H1 (cell line): ENCODE data around the gene HOXB5. TPM values are rescaled to one million over a fixed set of nuclear protein-coding genes. Genes with fewer than 3 reads are reported as not detected.
A peak's percentile ranks its signal among the peaks of the same experiment; 100 is the strongest.

ENCODE experiments used
- CTCF ChIA-PET: fragments of 300-600 bp; sonication (Branson Sonifier 250); formaldehyde crosslinking; loops from one replicate; lab custom pipeline; 2021; ENCODE audit not compliant: partially characterized antibody; lab: Charles Lee
- POLR2A ChIA-PET: fragments of 300-600 bp; sonication (Branson Sonifier 250); formaldehyde crosslinking; loops from one replicate; lab custom pipeline; 2021; ENCODE audit warnings: inconsistent platforms; ENCODE audit not compliant: partially characterized antibody; lab: Charles Lee
- DNase-seq, 2 experiments: peaks; one replicate each; pipeline versions ENCODE4 v3.0.0 to v3.0.0-alpha.2; 2010 to 2022; ENCODE audit warnings: low spot score in 2 of 2, low read depth in 1 of 2, mixed read lengths in 1 of 2
- FAIRE-seq: peaks from 2 replicates; lab custom pipeline; 2011; peaks lifted over from hg19 to GRCh38; lab: Jason Lieb, UNC
- H2AFZ ChIP-seq: 2 replicates; pipeline ENCODE4 v1.8.1; 2012; ENCODE audit warnings: low read length, inconsistent platforms
- H2AK5ac ChIP-seq: 2 replicates; pipeline ENCODE4 v1.6.1; 2013; ENCODE audit warnings: low read depth, low read length
- H2BK120ac ChIP-seq: replicated peaks from 2 replicates; pipeline ENCODE3; 2013; ENCODE audit warnings: low read depth, low read length, inconsistent platforms
- H2BK12ac ChIP-seq: 2 replicates; pipeline ENCODE4 v1.6.1; 2013; ENCODE audit warnings: low read depth, low read length
- H2BK15ac ChIP-seq: 2 replicates; pipeline ENCODE4 v1.6.1; 2013; ENCODE audit warnings: low read length
- H2BK20ac ChIP-seq: 2 replicates; pipeline ENCODE4 v1.6.1; 2013; ENCODE audit warnings: low read length
- H2BK5ac ChIP-seq: 2 replicates; pipeline ENCODE4 v1.6.1; 2013; ENCODE audit warnings: low read depth, low read length
- H3K14ac ChIP-seq: 2 replicates; pipeline ENCODE4 v1.6.1; 2013; ENCODE audit warnings: inconsistent platforms; ENCODE audit not compliant: insufficient read length
- H3K18ac ChIP-seq: 2 replicates; pipeline ENCODE4 v1.6.1; 2013; ENCODE audit warnings: low read length; ENCODE audit errors: extremely low read depth
- H3K23ac ChIP-seq: 2 replicates; pipeline ENCODE4 v1.6.1; 2013; ENCODE audit warnings: inconsistent platforms; ENCODE audit not compliant: insufficient read length
- H3K23me2 ChIP-seq: 2 replicates; pipeline ENCODE4 v1.6.1; 2013; ENCODE audit warnings: low read depth, low read length
- H3K27ac ChIP-seq: 2 replicates; pipeline ENCODE4 v1.6.1; 2011; ENCODE audit warnings: low read depth, low read length, inconsistent platforms
- H3K27me3 ChIP-seq, 4 experiments: replicated peaks in 1 of 4; 1 replicate in 1 of 4; 2 replicates in 3 of 4; pipeline versions ENCODE4 v1.6.1 to v1.8.1; 2011 to 2013; ENCODE audit warnings: low read length in 3 of 4, mild to moderate bottlenecking in 3 of 4, inconsistent platforms in 2 of 4, mixed read lengths in 2 of 4, moderate library complexity in 1 of 4; ENCODE audit not compliant: control insufficient read depth in 3 of 4, insufficient read depth in 3 of 4; ENCODE audit errors: extremely low read depth in 1 of 4
- H3K36me3 ChIP-seq, 4 experiments: 2 replicates each; pipeline versions ENCODE4 v1.6.1 to v1.8.1; 2011 to 2013; ENCODE audit warnings: mild to moderate bottlenecking in 4 of 4, low read length in 3 of 4, moderate library complexity in 2 of 4, control low read depth in 1 of 4, inconsistent platforms in 1 of 4; ENCODE audit not compliant: insufficient read depth in 4 of 4, control insufficient read depth in 2 of 4
- H3K4ac ChIP-seq: replicated peaks from 2 replicates; pipeline ENCODE3; 2013; ENCODE audit warnings: low read length, low read depth, mixed read lengths, inconsistent platforms; ENCODE audit not compliant: insufficient read length
- H3K4me1 ChIP-seq, 4 experiments: replicated peaks in 1 of 4; 1 replicate in 1 of 4; 2 replicates in 3 of 4; pipeline versions ENCODE4 v1.6.1 to v1.8.1; 2011 to 2013; ENCODE audit warnings: low read length in 3 of 4, inconsistent platforms in 2 of 4, mixed read lengths in 1 of 4; ENCODE audit not compliant: insufficient read depth in 4 of 4, control insufficient read depth in 3 of 4
- H3K4me2 ChIP-seq, 2 experiments: 2 replicates each; pipeline versions ENCODE4 v1.6.1 to v1.8.1; 2011 to 2013; ENCODE audit warnings: low read depth in 2 of 2, low read length in 2 of 2, control low read depth in 1 of 2, inconsistent platforms in 1 of 2, mild to moderate bottlenecking in 1 of 2; ENCODE audit not compliant: insufficient read depth in 1 of 2
- H3K4me3 ChIP-seq, 4 experiments: fragments of 200-600, 300-600 bp in 1 of 4; sonication (generic), shearing (Covaris generic), sonication (Bioruptor Twin) in 1 of 4; 2 replicates each; pipeline versions ENCODE4 v1.5.1 to v1.8.1; 2011 to 2016; ENCODE audit warnings: low read length in 4 of 4, low read depth in 3 of 4, control low read depth in 2 of 4, inconsistent platforms in 2 of 4, mild to moderate bottlenecking in 2 of 4, mixed read lengths in 1 of 4, moderate library complexity in 1 of 4; ENCODE audit not compliant: insufficient read depth in 2 of 4; ENCODE audit errors: extremely low read depth in 1 of 4
- H3K56ac ChIP-seq: replicated peaks from 2 replicates; pipeline ENCODE3; 2013; ENCODE audit warnings: low read depth, mild to moderate bottlenecking, mixed read lengths, low read length, inconsistent platforms; ENCODE audit not compliant: insufficient read length
- H3K79me1 ChIP-seq: 2 replicates; pipeline ENCODE4 v1.6.1; 2013; ENCODE audit warnings: low read depth, low read length, control low read depth
- H3K79me2 ChIP-seq, 2 experiments: 2 replicates each; pipeline versions ENCODE4 v1.6.1 to v1.8.1; 2012 to 2013; ENCODE audit warnings: low read length in 2 of 2, mild to moderate bottlenecking in 2 of 2, inconsistent platforms in 1 of 2; ENCODE audit not compliant: insufficient read depth in 2 of 2, control insufficient read depth in 1 of 2
- H3K9ac ChIP-seq, 4 experiments: replicated peaks in 1 of 4; 1 replicate in 1 of 4; 2 replicates in 3 of 4; pipeline versions ENCODE4 v1.6.1 to v1.8.1; 2011 to 2013; ENCODE audit warnings: low read depth in 3 of 4, low read length in 3 of 4, control low read depth in 2 of 4, mild to moderate bottlenecking in 2 of 4, moderate library complexity in 2 of 4, inconsistent platforms in 1 of 4; ENCODE audit errors: extremely low read depth in 1 of 4
- H3K9me3 ChIP-seq, 2 experiments: 2 replicates each; pipeline versions ENCODE4 v1.6.1 to v1.8.1; 2012 to 2013; ENCODE audit warnings: mild to moderate bottlenecking in 2 of 2, moderate library complexity in 2 of 2, control low read depth in 1 of 2, inconsistent platforms in 1 of 2, low read depth in 1 of 2, low read length in 1 of 2, mixed read lengths in 1 of 2; ENCODE audit not compliant: insufficient read depth in 2 of 2
- H4K20me1 ChIP-seq, 2 experiments: replicated peaks in 1 of 2; 2 replicates each; pipeline versions ENCODE3 to v1.8.1; 2011 to 2013; ENCODE audit warnings: inconsistent platforms in 2 of 2, low read length in 2 of 2, mild to moderate bottlenecking in 1 of 2; ENCODE audit not compliant: insufficient read depth in 2 of 2, control insufficient read depth in 1 of 2
- H4K5ac ChIP-seq: 2 replicates; pipeline ENCODE4 v1.6.1; 2013; ENCODE audit warnings: low read length, low read depth, mixed read lengths, inconsistent platforms; ENCODE audit not compliant: insufficient read length
- H4K8ac ChIP-seq: 2 replicates; pipeline ENCODE4 v1.8.0; 2013; ENCODE audit warnings: mild to moderate bottlenecking, moderate library complexity, low read length, inconsistent platforms; ENCODE audit not compliant: insufficient read depth; ENCODE audit errors: extremely low read depth
- H4K91ac ChIP-seq: replicated peaks from 2 replicates; pipeline ENCODE3; 2013; ENCODE audit warnings: low read length, mixed read lengths, inconsistent platforms; ENCODE audit not compliant: insufficient read length
- CBX8 ChIP-seq: fragments of 300-800, 300-1000 bp; sonication (generic); IDR thresholded peaks from 2 replicates; pipeline ENCODE4 v1.7.1; 2016; ENCODE audit warnings: low read depth, low read length, borderline replicate concordance
- CTCF ChIP-seq, 3 experiments: IDR thresholded peaks; 1 replicate in 2 of 3; 2 replicates in 1 of 3; pipeline versions ENCODE4 v1.5.1 to v1.6.1; 2011; ENCODE audit warnings: low read length in 3 of 3, mild to moderate bottlenecking in 3 of 3, inconsistent platforms in 2 of 3, low read depth in 1 of 3, moderate library complexity in 1 of 3; ENCODE audit not compliant: insufficient read depth in 1 of 3; ENCODE audit errors: control extremely low read depth in 1 of 3
- NRF1 ChIP-seq: IDR thresholded peaks from 2 replicates; pipeline ENCODE4 v1.6.1; 2011; ENCODE audit warnings: mild to moderate bottlenecking, low read depth, low read length, improper control_type of control experiment
- RNF2 ChIP-seq: fragments of 200-900, 300-1000 bp; sonication (generic); IDR thresholded peaks from 2 replicates; pipeline ENCODE4 v1.7.1; 2016; ENCODE audit warnings: borderline replicate concordance, low read depth, mild to moderate bottlenecking, antibody characterized with exemption, low read length; ENCODE audit not compliant: poor library complexity, severe bottlenecking; ENCODE audit errors: missing control alignments
- WGBS, 2 experiments: shearing (Covaris generic) in 1 of 2; methylation state at CpG; one replicate each; pipeline versions ENCODE4 v1.1.6 to v1.1.7; 2013 to 2015; ENCODE audit warnings: low lambda C conversion rate in 2 of 2, mixed read lengths in 2 of 2, inconsistent platforms in 1 of 2, low coverage in 1 of 2, missing lambda C conversion rate in 1 of 2; ENCODE audit not compliant: insufficient replicate concordance in 2 of 2, insufficient coverage in 1 of 2, insufficient read length in 1 of 2; ENCODE audit errors: extremely low coverage in 1 of 2, missing lambda C conversion rate in 1 of 2; 5-methylcytosine and 5-hydroxymethylcytosine counted together
- polyA plus RNA-seq, 7 experiments: library from polyadenylated mRNA; depleted of rRNA in 3 of 7; stranded (reverse) in 5 of 7; unstranded in 2 of 7; fragments of >200 nt in 5 of 7; fragments of 200-250 nt in 2 of 7; gene quantifications; 1 replicate in 5 of 7; 2 replicates in 1 of 7; 4 replicates in 1 of 7; pipeline versions ENCODE4 v1.2.1 to v1.2.3, GENCODE V29; 2011 to 2013; ENCODE audit warnings: missing spikeins in 2 of 7, mixed read lengths in 2 of 7
- total RNA-seq: library from RNA; stranded (reverse); fragmentation: NEBNext Ultra II Directional; extraction: Animal tissue kit (Norgen Biotek cat#: 25700); gene quantifications from 2 replicates; pipeline ENCODE4 v1.2.1, GENCODE V29; 2021

HOXB5 gene
- total and polyA plus RNA-seq, 2 of the 8 experiments (the other 6 are each of a cell fraction or from before 2014, with no cell fraction given): not detected

GRCh38 chr17:48561884-48562810, 31.4 kb downstream of the HOXB5 start:
- no peak overlapping the region for H3K23ac ChIP-seq
- no peak overlapping the region for H2BK15ac ChIP-seq
- H3K79me1 ChIP-seq: no peaks in the 10 kb centered on the region
- H3K9ac ChIP-seq: no peak overlapping the region
- H3K4me2 ChIP-seq: no peak overlapping the region
- H2BK120ac ChIP-seq: no peak overlapping the region
- H3K18ac ChIP-seq: no peak overlapping the region
- no peaks in the 10 kb centered on the region for H3K79me2 ChIP-seq
- TF ChIP-seq NRF1 (no peak), RNF2 (peak; percentile 62), CBX8 (0 out of 2 replicates have a peak, but pooled peaks have one; percentile 63), CTCF (IDR thresholded peaks at IDR 0.05; ENCODE audit: control extremely low read depth in 1 of 3, insufficient read depth in 1 of 3, low read depth in 1 of 3, low read length in 3 of 3) (peak; percentile 10 to 43 (median 36); a peak in 3 of 4 replicates)
- H3K9me3 ChIP-seq: no peaks in the 10 kb centered on the region
- peaks cover 0 to 8% (median 3%) of the 10 kb centered on the region in 4 experiments; a peak in 5 of 7 replicates for H3K4me1 ChIP-seq
- H2AK5ac ChIP-seq: no peak overlapping the region
- CTCF ChIA-PET: interaction anchor here (0.6 to 3.4 kb wide), 11 partner anchors 13 to 396 kb away, joined by 3 to 14 read pairs (median 3); partner anchors contain the start of genes HOXB5 and HOXB8
- 34% methylated on average over 15 of the region's 15 CpGs; no CpG with 5 or more reads in 1 of the 2 experiments for WGBS, 2 experiments
- peaks cover 6 to 37% of the 10 kb centered on the region in 2 experiments for H4K20me1 ChIP-seq
- no peak overlapping the region for H2BK12ac ChIP-seq
- DNase-seq (no peak), FAIRE-seq (no peak)
- H3K56ac ChIP-seq: no peak overlapping the region
- no peak overlapping the region for H3K4me3 ChIP-seq
- H2BK20ac ChIP-seq: no peak overlapping the region
- no peak overlapping the region for H3K14ac ChIP-seq
- no peak overlapping the region for H4K8ac ChIP-seq
- no peak overlapping the region for H3K4ac ChIP-seq
- POLR2A ChIA-PET: interaction anchor here (1.6 kb wide), 1 partner anchor 19 kb away, joined by 4 read pairs; no protein-coding TSS in a partner anchor
- peaks cover 0 to 5% (median 0%) of the 10 kb centered on the region in 4 experiments; a peak in 1 of 8 replicates for H3K36me3 ChIP-seq
- no peak overlapping the region for H3K27ac ChIP-seq
- no peak overlapping the region for H2BK5ac ChIP-seq
- no peak overlapping the region for H4K91ac ChIP-seq
- peaks cover 99 to 100% (median 100%) of the 10 kb centered on the region in 4 experiments for H3K27me3 ChIP-seq
- H3K23me2 ChIP-seq: peaks cover 4% of the 10 kb centered on the region; the same call in 1 of the 2 replicates
- no peak overlapping the region for H2AFZ ChIP-seq
- no peak overlapping the region for H4K5ac ChIP-seq
